ENCODE data around the gene TMEM225B.
"Not testable (repeated sequence)": the region's sequence is repeated elsewhere in the genome, so short reads cannot be mapped to it uniquely, and the experiment has no call there.

TMEM225B gene

DNA sequence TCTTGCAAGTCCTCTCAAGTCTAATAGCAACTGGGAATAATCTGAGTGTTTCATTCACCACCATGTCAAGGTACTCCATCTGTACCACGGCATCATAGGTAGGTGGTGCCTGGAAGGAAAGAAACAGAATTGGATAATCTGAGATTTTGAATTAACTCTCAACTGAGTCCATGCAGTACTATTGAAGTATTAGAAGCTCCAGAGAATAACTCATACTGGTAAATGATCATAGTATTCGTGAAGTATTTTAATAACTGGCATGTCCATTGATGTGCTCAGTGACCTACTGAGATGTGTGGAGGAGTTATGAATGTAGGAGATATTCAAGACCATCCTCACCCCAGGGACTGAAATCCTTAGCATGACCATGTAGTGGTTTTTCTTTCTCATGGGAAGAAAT is 54.6 kb downstream of the TMEM225B start (continued):
- TF ChIP-seq ZNF423 (tag by site-specific recombination; IDR thresholded peaks at IDR 0.05) = no peak
- TF ChIP-seq, protein P1, sequence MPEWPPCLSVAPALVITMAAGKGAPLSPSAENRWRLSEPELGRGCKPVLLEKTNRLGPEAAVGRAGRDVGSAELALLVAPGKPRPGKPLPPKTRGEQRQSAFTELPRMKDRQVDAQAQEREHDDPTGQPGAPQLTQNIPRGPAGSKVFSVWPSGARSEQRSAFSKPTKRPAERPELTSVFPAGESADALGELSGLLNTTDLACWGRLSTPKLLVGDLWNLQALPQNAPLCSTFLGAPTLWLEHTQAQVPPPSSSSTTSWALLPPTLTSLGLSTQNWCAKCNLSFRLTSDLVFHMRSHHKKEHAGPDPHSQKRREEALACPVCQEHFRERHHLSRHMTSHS (tag by site-specific recombination; IDR thresholded peaks at IDR 0.05) = no peak

DNA sequence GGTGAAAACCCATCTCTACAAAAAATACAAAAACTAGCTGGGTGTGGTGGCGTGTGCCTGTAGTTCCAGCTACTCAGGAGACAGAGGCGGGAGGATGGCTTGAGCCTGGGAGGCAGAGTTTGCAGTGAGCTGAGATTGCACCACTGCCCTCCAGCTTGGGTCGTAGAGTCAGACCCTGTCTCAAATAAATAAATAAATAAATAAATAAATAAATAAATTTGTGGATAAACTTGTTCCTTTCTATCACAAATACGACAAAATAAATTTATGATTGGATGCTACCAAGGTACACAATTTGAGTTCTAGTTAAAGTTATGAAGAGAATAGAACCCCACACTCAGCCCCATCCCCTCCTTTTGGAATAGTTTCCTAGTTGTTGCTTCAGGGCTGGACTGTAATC is 55.2 kb downstream of the TMEM225B start:
- H3K4me1 ChIP-seq (ENCODE audit: control insufficient read depth, insufficient read depth, low read length); POLR2A ChIA-PET; H3K9me3 ChIP-seq (ENCODE audit: control insufficient read depth, insufficient read depth, low read depth, low read length); H3K4me3 ChIP-seq (ENCODE audit: low read depth, low read length); H3K36me3 ChIP-seq (ENCODE audit: control insufficient read depth in 2 of 2, insufficient read depth in 1 of 2, low read length in 2 of 2); CTCF ChIA-PET; H3K27ac ChIP-seq (ENCODE audit: extremely low read depth, low read depth, low read length): not testable (repeated sequence)
- peak; percentile 44; the same call in 1 of the 2 replicates for TF ChIP-seq ZNF140 (tag by site-specific recombination; IDR thresholded peaks at IDR 0.05)
- 0 out of 2 replicates have a peak, but pooled peaks have one; percentile 34 for TF ChIP-seq ZNF629 (tag by site-specific recombination; IDR thresholded peaks at IDR 0.05)
- 0 out of 2 replicates have a peak, but pooled peaks have one; percentile 23 for TF ChIP-seq RBAK (tag by site-specific recombination; IDR thresholded peaks at IDR 0.05)
- TF ChIP-seq ZNF394 (tag by site-specific recombination; IDR thresholded peaks at IDR 0.05; ENCODE audit: borderline replicate concordance) = peak; percentile 83
- TF ChIP-seq ZNF654 (tag by site-specific recombination; IDR thresholded peaks at IDR 0.05; ENCODE audit: low read depth) = 0 out of 2 replicates have a peak, but pooled peaks have one; percentile 19
- TF ChIP-seq ZNF404 (tag by site-specific recombination; IDR thresholded peaks at IDR 0.05) = 0 out of 2 replicates have a peak, but pooled peaks have one; percentile 5
- peak; percentile 59 for TF ChIP-seq ZNF555 (tag by site-specific recombination; conservative IDR thresholded peaks at IDR 0.05)
- TF ChIP-seq ZNF664 (tag by site-specific recombination; IDR thresholded peaks at IDR 0.05) = 0 out of 2 replicates have a peak, but pooled peaks have one; percentile 26
- TF ChIP-seq ZNF266 (tag by site-specific recombination; IDR thresholded peaks at IDR 0.05; ENCODE audit: low read depth) = peak; percentile 45; the same call in 1 of the 2 replicates
- TF ChIP-seq, protein P2, sequence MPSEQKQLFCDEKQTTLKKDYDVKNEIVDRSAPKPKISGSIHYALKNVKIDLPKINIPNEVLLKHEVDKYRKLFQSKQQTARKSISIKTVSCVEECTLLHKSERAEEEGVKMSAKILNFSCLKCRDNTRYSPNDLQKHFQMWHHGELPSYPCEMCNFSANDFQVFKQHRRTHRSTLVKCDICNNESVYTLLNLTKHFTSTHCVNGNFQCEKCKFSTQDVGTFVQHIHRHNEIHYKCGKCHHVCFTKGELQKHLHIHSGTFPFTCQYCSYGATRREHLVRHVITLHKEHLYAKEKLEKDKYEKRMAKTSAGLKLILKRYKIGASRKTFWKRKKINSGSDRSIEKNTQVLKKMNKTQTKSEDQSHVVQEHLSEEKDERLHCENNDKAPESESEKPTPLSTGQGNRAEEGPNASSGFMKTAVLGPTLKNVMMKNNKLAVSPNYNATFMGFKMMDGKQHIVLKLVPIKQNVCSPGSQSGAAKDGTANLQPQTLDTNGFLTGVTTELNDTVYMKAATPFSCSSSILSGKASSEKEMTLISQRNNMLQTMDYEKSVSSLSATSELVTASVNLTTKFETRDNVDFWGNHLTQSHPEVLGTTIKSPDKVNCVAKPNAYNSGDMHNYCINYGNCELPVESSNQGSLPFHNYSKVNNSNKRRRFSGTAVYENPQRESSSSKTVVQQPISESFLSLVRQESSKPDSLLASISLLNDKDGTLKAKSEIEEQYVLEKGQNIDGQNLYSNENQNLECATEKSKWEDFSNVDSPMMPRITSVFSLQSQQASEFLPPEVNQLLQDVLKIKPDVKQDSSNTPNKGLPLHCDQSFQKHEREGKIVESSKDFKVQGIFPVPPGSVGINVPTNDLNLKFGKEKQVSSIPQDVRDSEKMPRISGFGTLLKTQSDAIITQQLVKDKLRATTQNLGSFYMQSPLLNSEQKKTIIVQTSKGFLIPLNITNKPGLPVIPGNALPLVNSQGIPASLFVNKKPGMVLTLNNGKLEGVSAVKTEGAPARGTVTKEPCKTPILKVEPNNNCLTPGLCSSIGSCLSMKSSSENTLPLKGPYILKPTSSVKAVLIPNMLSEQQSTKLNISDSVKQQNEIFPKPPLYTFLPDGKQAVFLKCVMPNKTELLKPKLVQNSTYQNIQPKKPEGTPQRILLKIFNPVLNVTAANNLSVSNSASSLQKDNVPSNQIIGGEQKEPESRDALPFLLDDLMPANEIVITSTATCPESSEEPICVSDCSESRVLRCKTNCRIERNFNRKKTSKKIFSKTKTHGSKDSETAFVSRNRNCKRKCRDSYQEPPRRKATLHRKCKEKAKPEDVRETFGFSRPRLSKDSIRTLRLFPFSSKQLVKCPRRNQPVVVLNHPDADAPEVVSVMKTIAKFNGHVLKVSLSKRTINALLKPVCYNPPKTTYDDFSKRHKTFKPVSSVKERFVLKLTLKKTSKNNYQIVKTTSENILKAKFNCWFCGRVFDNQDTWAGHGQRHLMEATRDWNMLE (tag by site-specific recombination; conservative IDR thresholded peaks at IDR 0.05; ENCODE audit: low read depth) = peak; percentile 77
- peak; percentile 69 for TF ChIP-seq ZNF426 (tag by site-specific recombination; IDR thresholded peaks at IDR 0.05)
- TF ChIP-seq, protein P3, sequence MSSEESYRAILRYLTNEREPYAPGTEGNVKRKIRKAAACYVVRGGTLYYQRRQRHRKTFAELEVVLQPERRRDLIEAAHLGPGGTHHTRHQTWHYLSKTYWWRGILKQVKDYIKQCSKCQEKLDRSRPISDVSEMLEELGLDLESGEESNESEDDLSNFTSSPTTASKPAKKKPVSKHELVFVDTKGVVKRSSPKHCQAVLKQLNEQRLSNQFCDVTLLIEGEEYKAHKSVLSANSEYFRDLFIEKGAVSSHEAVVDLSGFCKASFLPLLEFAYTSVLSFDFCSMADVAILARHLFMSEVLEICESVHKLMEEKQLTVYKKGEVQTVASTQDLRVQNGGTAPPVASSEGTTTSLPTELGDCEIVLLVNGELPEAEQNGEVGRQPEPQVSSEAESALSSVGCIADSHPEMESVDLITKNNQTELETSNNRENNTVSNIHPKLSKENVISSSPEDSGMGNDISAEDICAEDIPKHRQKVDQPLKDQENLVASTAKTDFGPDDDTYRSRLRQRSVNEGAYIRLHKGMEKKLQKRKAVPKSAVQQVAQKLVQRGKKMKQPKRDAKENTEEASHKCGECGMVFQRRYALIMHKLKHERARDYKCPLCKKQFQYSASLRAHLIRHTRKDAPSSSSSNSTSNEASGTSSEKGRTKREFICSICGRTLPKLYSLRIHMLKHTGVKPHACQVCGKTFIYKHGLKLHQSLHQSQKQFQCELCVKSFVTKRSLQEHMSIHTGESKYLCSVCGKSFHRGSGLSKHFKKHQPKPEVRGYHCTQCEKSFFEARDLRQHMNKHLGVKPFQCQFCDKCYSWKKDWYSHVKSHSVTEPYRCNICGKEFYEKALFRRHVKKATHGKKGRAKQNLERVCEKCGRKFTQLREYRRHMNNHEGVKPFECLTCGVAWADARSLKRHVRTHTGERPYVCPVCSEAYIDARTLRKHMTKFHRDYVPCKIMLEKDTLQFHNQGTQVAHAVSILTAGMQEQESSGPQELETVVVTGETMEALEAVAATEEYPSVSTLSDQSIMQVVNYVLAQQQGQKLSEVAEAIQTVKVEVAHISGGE (tag by site-specific recombination; conservative IDR thresholded peaks at IDR 0.05; ENCODE audit: low read depth) = peak; percentile 47
- peak; percentile 63 for TF ChIP-seq ZNF623 (tag by site-specific recombination; IDR thresholded peaks at IDR 0.05)

Measured in HEK293 (cell line).